Measurements from ENCODE around the gene PTH1R.

PTH1R gene

DNA sequence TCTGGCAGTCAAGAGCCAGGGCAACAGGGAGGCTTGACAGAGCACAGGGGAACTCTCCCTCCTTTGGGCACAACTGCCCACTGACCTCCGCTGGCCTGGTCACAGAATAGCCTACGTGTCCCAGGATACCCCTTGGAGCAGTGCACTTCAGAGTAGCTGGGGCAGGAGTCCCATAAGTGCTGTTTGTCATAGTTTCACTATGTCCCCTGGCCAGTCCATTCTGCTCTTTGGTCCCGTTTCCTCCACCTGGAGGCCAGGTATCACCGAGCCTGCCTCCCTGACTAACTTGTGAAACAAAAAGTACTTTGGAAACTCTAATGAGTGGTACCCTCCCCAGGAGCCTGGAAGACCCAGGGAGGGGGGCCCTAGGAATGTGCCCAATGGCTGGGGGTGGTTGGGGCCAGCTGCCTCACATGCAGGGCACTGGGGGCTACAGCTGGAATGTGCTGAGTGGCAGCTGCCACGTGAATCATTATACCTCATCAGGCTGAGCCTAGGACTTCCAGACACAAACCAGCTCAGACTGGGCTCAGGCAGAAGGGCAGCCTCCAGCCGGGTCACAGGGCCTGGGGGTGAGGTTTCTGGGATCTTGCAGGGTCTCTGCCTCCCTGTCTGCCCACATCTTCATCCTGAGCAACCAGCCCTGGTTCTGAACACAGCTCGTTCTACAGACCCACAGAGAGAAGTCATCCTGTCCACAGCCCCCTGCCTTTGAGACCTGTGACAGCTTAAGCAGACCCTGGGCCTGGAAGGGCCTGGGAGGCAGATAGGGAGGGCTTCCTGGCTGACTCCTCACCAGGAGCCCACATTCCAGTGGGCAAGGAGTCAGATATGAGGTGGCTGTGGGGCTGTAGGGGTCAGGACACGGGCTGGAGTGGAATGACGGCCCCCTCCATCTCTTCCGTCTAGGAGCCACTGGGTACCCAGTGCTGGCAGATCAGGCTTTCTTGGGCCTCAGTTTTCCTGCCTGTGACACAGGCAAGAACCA lies 914 bp upstream of the PTH1R start:
- Histone ChIP-seq H3K36me3 (ENCODE audit: insufficient read depth, low read length) (no peaks in the 10 kb centered on the region), H3K9me3 (ENCODE audit: insufficient read depth, low read length, severe bottlenecking) (no peaks in the 10 kb centered on the region), H3K4me2 (ENCODE audit: insufficient read depth, low read length) (no peak overlapping the region), H3K79me2 (ENCODE audit: insufficient read depth, low read length) (no peaks in the 10 kb centered on the region), H3K27ac (ENCODE audit: low read length) (no peak overlapping the region), H2AFZ (ENCODE audit: low read depth, low read length) (no peak overlapping the region), H3K4me3 (ENCODE audit: low read depth in 1 of 2, low read length in 2 of 2) (no peak overlapping the region), H3K27me3 (ENCODE audit: insufficient read depth, low read length, poor library complexity) (no peaks in the 10 kb centered on the region), H3K4me1 (ENCODE audit: insufficient read depth, low read length) (no peaks in the 10 kb centered on the region), H3K9ac (ENCODE audit: low read depth, low read length) (no peak overlapping the region), H4K20me1 (ENCODE audit: insufficient read depth, low read length) (no peaks in the 10 kb centered on the region; the same call in 1 of the 2 replicates)
- TF ChIP-seq EZH2 (IDR thresholded peaks at IDR 0.05; ENCODE audit: borderline replicate concordance, low read depth, low read length, severe bottlenecking) (no peak), CTCF (IDR thresholded peaks at IDR 0.05; ENCODE audit: borderline replicate concordance, extremely low read depth, low read length, poor library complexity, severe bottlenecking) (no peak)
- ATAC-seq (ENCODE audit: insufficient read depth, low read depth) (no peak), DNase-seq (no peak)

- DNase-seq (no peak), ATAC-seq (ENCODE audit: insufficient read depth, low read depth) (no peak)
- H3K4me2 ChIP-seq (ENCODE audit: insufficient read depth, low read length): no peak overlapping the region
- no peak overlapping the region for H2AFZ ChIP-seq (ENCODE audit: low read depth, low read length)
- H4K20me1 ChIP-seq (ENCODE audit: insufficient read depth, low read length): no peaks in the 10 kb centered on the region
- no peak overlapping the region for H3K9ac ChIP-seq (ENCODE audit: low read depth, low read length)
- no peaks in the 10 kb centered on the region for H3K79me2 ChIP-seq (ENCODE audit: insufficient read depth, low read length)
- no peaks in the 10 kb centered on the region for H3K9me3 ChIP-seq (ENCODE audit: insufficient read depth, low read length, severe bottlenecking)
- no peaks in the 10 kb centered on the region for H3K27me3 ChIP-seq (ENCODE audit: insufficient read depth, low read length, poor library complexity)
- H3K27ac ChIP-seq (ENCODE audit: low read length): no peak overlapping the region
- H3K4me3 ChIP-seq (ENCODE audit: low read depth in 1 of 2, low read length in 2 of 2): no peak overlapping the region
- TF ChIP-seq CTCF (IDR thresholded peaks at IDR 0.05; ENCODE audit: borderline replicate concordance, extremely low read depth, low read length, poor library complexity, severe bottlenecking) (no peak), EZH2 (IDR thresholded peaks at IDR 0.05; ENCODE audit: borderline replicate concordance, low read depth, low read length, severe bottlenecking) (no peak)
- H3K4me1 ChIP-seq (ENCODE audit: insufficient read depth, low read length): no peaks in the 10 kb centered on the region
- no peaks in the 10 kb centered on the region for H3K36me3 ChIP-seq (ENCODE audit: insufficient read depth, low read length)
Observed at GRCh38 chr3:46878781-46879436, 1.4 kb downstream of the PTH1R start.

DNA sequence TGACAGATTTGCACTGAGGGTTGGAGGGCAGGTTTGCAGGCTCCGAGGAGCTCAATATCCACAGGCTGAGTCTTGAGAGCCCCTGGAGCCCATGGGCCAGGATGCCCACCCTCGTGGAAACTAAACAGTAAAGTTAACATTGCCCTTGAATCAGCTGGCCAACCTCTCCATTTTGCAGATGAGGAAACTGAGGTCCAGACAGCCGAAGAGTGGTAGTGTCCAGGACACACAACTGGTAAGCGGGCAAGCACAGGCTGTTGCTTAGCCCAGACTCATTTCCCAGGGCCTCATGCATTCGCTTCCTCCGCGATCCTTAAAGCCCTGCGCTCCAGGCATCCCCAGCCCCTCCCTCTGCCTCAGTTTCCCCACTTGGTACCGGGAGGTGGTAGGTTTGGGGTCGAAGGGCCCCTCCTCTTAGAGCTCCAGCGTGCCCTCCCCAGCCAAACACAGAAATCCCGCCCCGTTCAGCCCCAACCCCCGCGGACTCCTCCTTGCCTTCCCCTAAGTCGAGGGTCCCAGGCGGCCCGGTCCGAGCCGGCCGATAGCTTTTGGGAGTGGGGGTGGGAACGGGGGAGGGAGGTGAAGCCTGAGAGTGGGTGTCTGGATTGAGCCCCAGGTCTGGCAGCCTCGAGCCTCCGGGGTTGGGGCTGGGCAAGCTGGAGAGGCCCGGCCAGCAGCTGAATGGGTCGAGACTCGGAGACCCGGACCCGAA lies 3.5 kb downstream of the PTH1R start:
- Histone ChIP-seq H3K4me3 (ENCODE audit: low read depth in 1 of 2, low read length in 2 of 2) (no peak overlapping the region), H3K27ac (ENCODE audit: low read length) (no peak overlapping the region), H3K9me3 (ENCODE audit: insufficient read depth, low read length, severe bottlenecking) (no peaks in the 10 kb centered on the region), H3K79me2 (ENCODE audit: insufficient read depth, low read length) (no peaks in the 10 kb centered on the region), H3K36me3 (ENCODE audit: insufficient read depth, low read length) (no peaks in the 10 kb centered on the region), H3K27me3 (ENCODE audit: insufficient read depth, low read length, poor library complexity) (no peaks in the 10 kb centered on the region), H3K4me2 (ENCODE audit: insufficient read depth, low read length) (no peak overlapping the region), H2AFZ (ENCODE audit: low read depth, low read length) (no peak overlapping the region), H3K4me1 (ENCODE audit: insufficient read depth, low read length) (no peaks in the 10 kb centered on the region), H4K20me1 (ENCODE audit: insufficient read depth, low read length) (no peaks in the 10 kb centered on the region), H3K9ac (ENCODE audit: low read depth, low read length) (no peak overlapping the region)
- ATAC-seq (ENCODE audit: insufficient read depth, low read depth): no peak
- no peak for DNase-seq
- TF ChIP-seq CTCF (IDR thresholded peaks at IDR 0.05; ENCODE audit: borderline replicate concordance, extremely low read depth, low read length, poor library complexity, severe bottlenecking) (no peak), EZH2 (IDR thresholded peaks at IDR 0.05; ENCODE audit: borderline replicate concordance, low read depth, low read length, severe bottlenecking) (no peak)
